Measurements from ENCODE around the gene SESN1.
"Not testable (repeated sequence)": the region's sequence is repeated elsewhere in the genome, so short reads cannot be mapped to it uniquely, and the experiment has no call there.

The SESN1 gene

GRCh38 chr6:109094416-109095035 lies at the start of gene SESN1:
Gene SESN1 (minus strand): TSS chr6:109094846. CDS start chr6:109094073, 773 bp downstream.
- peak; percentile 94 for DNase-seq (ENCODE audit: low read depth)

- DNase-seq (ENCODE audit: low read depth) = no peak
Measured at GRCh38 chr6:109143191-109143590, 48.5 kb upstream of the SESN1 start.

GRCh38 chr6:109142067-109142466 lies 47.4 kb upstream of the SESN1 start:
- not testable (repeated sequence) for DNase-seq (ENCODE audit: low read depth)

- DNase-seq (ENCODE audit: low read depth) = no peak
Measured at GRCh38 chr6:109139109-109139508, 44.5 kb upstream of the SESN1 start.

- not testable (repeated sequence) for DNase-seq (ENCODE audit: low read depth)
Measured at GRCh38 chr6:109136530-109136929, 41.9 kb upstream of the SESN1 start.

GRCh38 chr6:109136039-109136438 lies 41.4 kb upstream of the SESN1 start:
- not testable (repeated sequence) for DNase-seq (ENCODE audit: low read depth)

- DNase-seq (ENCODE audit: low read depth) = not testable (repeated sequence)
Measured at GRCh38 chr6:109135600-109135999, 41.0 kb upstream of the SESN1 start.

- no peak for DNase-seq (ENCODE audit: low read depth)
Measured at GRCh38 chr6:109130065-109130464, 35.4 kb upstream of the SESN1 start.

GRCh38 chr6:109125504-109125903 lies 30.9 kb upstream of the SESN1 start:
- DNase-seq (ENCODE audit: low read depth) = no peak

- no peak for DNase-seq (ENCODE audit: low read depth)
Measured at GRCh38 chr6:109124219-109124618, 29.6 kb upstream of the SESN1 start.

GRCh38 chr6:109121411-109121810 lies 26.8 kb upstream of the SESN1 start:
- DNase-seq (ENCODE audit: low read depth) = no peak

GRCh38 chr6:109118871-109119354 lies 24.3 kb upstream of the SESN1 start:
- DNase-seq (ENCODE audit: low read depth) = no peak

- DNase-seq (ENCODE audit: low read depth) = no peak
Measured at GRCh38 chr6:109118337-109118736, 23.7 kb upstream of the SESN1 start.

- no peak for DNase-seq (ENCODE audit: low read depth)
Measured at GRCh38 chr6:109117346-109118035, 22.8 kb upstream of the SESN1 start.

- not testable (repeated sequence) for DNase-seq (ENCODE audit: low read depth)
Measured at GRCh38 chr6:109112663-109113062, 18.0 kb upstream of the SESN1 start.

GRCh38 chr6:109109663-109110062 lies 15.0 kb upstream of the SESN1 start:
- not testable (repeated sequence) for DNase-seq (ENCODE audit: low read depth)

GRCh38 chr6:109105681-109106080 lies 11.0 kb upstream of the SESN1 start:
- DNase-seq (ENCODE audit: low read depth) = no peak

- DNase-seq (ENCODE audit: low read depth) = no peak
Measured at GRCh38 chr6:109104512-109104911, 9.9 kb upstream of the SESN1 start.

- DNase-seq (ENCODE audit: low read depth) = no peak
Measured at GRCh38 chr6:109103942-109104341, 9.3 kb upstream of the SESN1 start.

- DNase-seq (ENCODE audit: low read depth) = no peak
Measured at GRCh38 chr6:109102762-109103161, 8.1 kb upstream of the SESN1 start.

GRCh38 chr6:109097661-109098060 lies 3.0 kb upstream of the SESN1 start:
- DNase-seq (ENCODE audit: low read depth) = no peak

- no peak for DNase-seq (ENCODE audit: low read depth)
Measured at GRCh38 chr6:109096208-109096607, 1.6 kb upstream of the SESN1 start.

GRCh38 chr6:109095835-109096084 lies 1.1 kb upstream of the SESN1 start:
- no peak for DNase-seq (ENCODE audit: low read depth)

All from activated T-cell treated with anti-CD3 and anti-CD28 coated beads for 48 hours (primary cell).